Nucleus accumbens (tissue), 56 donors: ENCODE data around the gene PRDX5.

Experiments used
- DNase-seq, 56 donors: peaks; one replicate each; lab custom pipeline; 2025; lab: John Stamatoyannopoulos, UW

Gene PRDX5

GRCh38 chr11:64341851-64342791 lies 24.2 kb downstream of the PRDX5 start:
- DNase-seq, result peak in 53 of 56 donors; percentile 23 to 90 (median 63)

GRCh38 chr11:64342869-64343745 lies 25.2 kb downstream of the PRDX5 start:
- peak in 4 of 56 donors; percentile 47 to 83 (median 65) for DNase-seq

- DNase-seq, result no peak
Observed at GRCh38 chr11:64343767-64344559, 26.0 kb downstream of the PRDX5 start.

GRCh38 chr11:64344787-64345186 lies 26.9 kb downstream of the PRDX5 start:
- DNase-seq, result no peak

GRCh38 chr11:64347193-64347867 lies 29.4 kb downstream of the PRDX5 start:
- no peak for DNase-seq

- DNase-seq, result peak in 2 of 56 donors; percentile 21 to 37
Observed at GRCh38 chr11:64348383-64349024, 30.6 kb downstream of the PRDX5 start.

GRCh38 chr11:64349025-64349387 lies 31.1 kb downstream of the PRDX5 start:
- DNase-seq, result no peak

GRCh38 chr11:64349404-64349803 lies 31.5 kb downstream of the PRDX5 start:
- DNase-seq, result no peak

GRCh38 chr11:64351136-64351631 lies 33.3 kb downstream of the PRDX5 start:
- no peak for DNase-seq

- DNase-seq, result no peak
Observed at GRCh38 chr11:64352099-64352994, 34.4 kb downstream of the PRDX5 start.

GRCh38 chr11:64352995-64353714 lies 35.2 kb downstream of the PRDX5 start:
- DNase-seq, result no peak

- DNase-seq, result no peak
Observed at GRCh38 chr11:64353715-64354506, 36.0 kb downstream of the PRDX5 start.

- DNase-seq, result peak in 47 of 56 donors; percentile 14 to 80 (median 50)
Observed at GRCh38 chr11:64355078-64355940, 37.4 kb downstream of the PRDX5 start.

- no peak for DNase-seq
Observed at GRCh38 chr11:64356498-64357411, 38.8 kb downstream of the PRDX5 start.

- no peak for DNase-seq
Observed at GRCh38 chr11:64357446-64357845, 39.5 kb downstream of the PRDX5 start.
